Mesendoderm (in vitro differentiated cells): ENCODE results near the gene KLF15.

Source experiments
- DNase-seq: peaks from one replicate; pipeline ENCODE4 v3.0.0; 2013
- H2AK5ac ChIP-seq: 2 replicates; pipeline ENCODE4 v1.6.1; 2013; ENCODE audit warnings: low read length, inconsistent platforms
- H2BK120ac ChIP-seq: 2 replicates; pipeline ENCODE4 v1.6.1; 2013; ENCODE audit warnings: low read depth, mild to moderate bottlenecking, low read length, moderate library complexity, mixed read lengths
- H2BK15ac ChIP-seq: replicated peaks from 2 replicates; pipeline ENCODE4 v1.6.1; 2013; ENCODE audit warnings: low read depth, mild to moderate bottlenecking, moderate library complexity
- H2BK5ac ChIP-seq: 2 replicates; pipeline ENCODE4 v1.6.1; 2013; ENCODE audit warnings: low read length, inconsistent platforms
- H3K18ac ChIP-seq: 2 replicates; pipeline ENCODE4 v1.6.1; 2013; ENCODE audit warnings: mild to moderate bottlenecking, low read length, mixed read lengths
- H3K23ac ChIP-seq: one replicate; pipeline ENCODE4 v1.6.1; 2013; ENCODE audit warnings: low read length
- H3K27ac ChIP-seq: 2 replicates; pipeline ENCODE4 v1.5.1; 2013; ENCODE audit warnings: low read depth, mild to moderate bottlenecking, inconsistent platforms, low read length, moderate library complexity
- H3K27me3 ChIP-seq: 2 replicates; pipeline ENCODE4 v1.6.1; 2013; ENCODE audit warnings: low read length, control low read depth, mild to moderate bottlenecking, inconsistent platforms; ENCODE audit not compliant: insufficient read depth, poor library complexity
- H3K36me3 ChIP-seq: 2 replicates; pipeline ENCODE4 v1.6.1; 2013; ENCODE audit warnings: low read length, inconsistent platforms; ENCODE audit not compliant: control insufficient read depth, insufficient read depth
- H3K4ac ChIP-seq: one replicate; pipeline ENCODE4 v1.6.1; 2013; ENCODE audit warnings: low read depth, mild to moderate bottlenecking, low read length, moderate library complexity
- H3K4me1 ChIP-seq: 2 replicates; pipeline ENCODE4 v1.6.1; 2013; ENCODE audit warnings: low read depth, low read length, inconsistent platforms; ENCODE audit not compliant: control insufficient read depth
- H3K4me2 ChIP-seq: 2 replicates; pipeline ENCODE4 v1.6.1; 2013; ENCODE audit warnings: low read length
- H3K4me3 ChIP-seq: 2 replicates; pipeline ENCODE4 v1.5.1; 2013; ENCODE audit warnings: mild to moderate bottlenecking, low read length
- H3K56ac ChIP-seq: one replicate; pipeline ENCODE4 v1.6.1; 2013; ENCODE audit warnings: low read length
- H3K79me1 ChIP-seq: 2 replicates; pipeline ENCODE4 v1.6.1; 2013; ENCODE audit warnings: low read length, inconsistent platforms
- H3K79me2 ChIP-seq: 2 replicates; pipeline ENCODE4 v1.6.1; 2013; ENCODE audit warnings: mild to moderate bottlenecking, low read length; ENCODE audit not compliant: control insufficient read depth, insufficient read depth
- H3K9ac ChIP-seq: 2 replicates; pipeline ENCODE4 v1.6.1; 2013; ENCODE audit warnings: low read length, inconsistent platforms
- H4K5ac ChIP-seq: one replicate; pipeline ENCODE4 v1.6.1; 2013; ENCODE audit warnings: low read length
- H4K8ac ChIP-seq: one replicate; pipeline ENCODE4 v1.6.1; 2013; ENCODE audit warnings: low read depth, mild to moderate bottlenecking, control low read depth, low read length, moderate library complexity
- WGBS: extraction: QIAGEN DNeasy Blood & Tissue Kit; methylation state at CpG from one replicate; pipeline ENCODE4 v1.1.7; 2013; ENCODE audit warnings: low lambda C conversion rate, missing lambda C conversion rate; ENCODE audit not compliant: insufficient coverage; ENCODE audit errors: extremely low coverage; 5-methylcytosine and 5-hydroxymethylcytosine counted together

Gene KLF15

DNA sequence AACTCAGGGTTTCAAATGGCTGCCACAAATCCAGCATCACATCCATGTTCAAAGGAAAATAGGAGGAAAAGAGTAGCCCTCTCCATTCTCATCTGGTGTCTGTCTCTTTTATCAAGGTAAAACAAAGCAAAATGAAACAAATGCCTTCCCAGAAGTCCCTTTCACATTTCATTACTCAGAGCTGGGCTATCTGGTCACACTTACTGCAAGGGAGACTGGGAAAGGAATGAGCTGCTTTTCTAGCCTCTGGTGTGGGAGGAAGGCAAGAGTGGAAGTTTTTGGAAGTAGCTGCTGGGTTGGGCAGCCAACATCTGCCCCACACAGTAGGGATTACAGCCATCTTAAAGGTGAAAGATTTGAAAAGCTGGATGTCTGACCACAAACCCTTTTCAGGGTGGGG, 51.8 kb downstream of the KLF15 start:
- no peak overlapping the region for H2BK15ac ChIP-seq
- no peaks in the 10 kb centered on the region for H3K27me3 ChIP-seq
- no peak overlapping the region for H4K5ac ChIP-seq
- H2AK5ac ChIP-seq = no peak overlapping the region
- H3K56ac ChIP-seq = no peak overlapping the region
- no peak overlapping the region for H3K27ac ChIP-seq
- H2BK5ac ChIP-seq = no peak overlapping the region
- H3K9ac ChIP-seq = no peak overlapping the region
- H3K4me3 ChIP-seq = no peak overlapping the region
- H3K36me3 ChIP-seq = no peaks in the 10 kb centered on the region
- H4K8ac ChIP-seq = no peak overlapping the region
- no peak for DNase-seq
- H3K23ac ChIP-seq = no peak overlapping the region
- H3K4ac ChIP-seq = no peak overlapping the region
- H3K4me1 ChIP-seq = no peaks in the 10 kb centered on the region
- H3K18ac ChIP-seq = no peak overlapping the region
- no peak overlapping the region for H2BK120ac ChIP-seq
- no peaks in the 10 kb centered on the region for H3K79me1 ChIP-seq
- H3K79me2 ChIP-seq = no peaks in the 10 kb centered on the region
- no peak overlapping the region for H3K4me2 ChIP-seq

DNA sequence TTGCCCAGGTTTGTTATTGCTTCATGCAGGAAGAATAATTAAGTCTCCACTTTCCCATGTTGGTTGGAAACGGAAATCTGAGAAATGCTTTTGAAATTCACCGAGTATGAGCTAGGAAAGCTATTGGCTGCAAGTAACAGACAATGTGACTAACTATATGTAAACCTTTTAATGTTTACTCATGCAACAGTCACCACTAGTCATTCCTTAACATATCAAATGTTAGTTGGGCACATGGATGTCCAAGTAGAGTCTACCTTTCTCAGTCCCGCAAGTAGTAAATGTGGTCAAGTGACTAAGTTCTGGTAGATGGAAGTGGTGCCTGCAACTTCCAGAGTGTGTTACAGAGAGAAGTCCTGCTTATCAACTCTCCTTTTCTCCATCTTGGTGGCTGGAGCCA, 52.5 kb downstream of the KLF15 start:
- H3K23ac ChIP-seq = no peak overlapping the region
- H3K4me1 ChIP-seq = no peaks in the 10 kb centered on the region
- H4K5ac ChIP-seq = no peak overlapping the region
- H3K4ac ChIP-seq = no peak overlapping the region
- WGBS = no CpG with 5 or more reads among the region's 3 CpGs
- H3K18ac ChIP-seq = no peak overlapping the region
- H3K36me3 ChIP-seq = no peaks in the 10 kb centered on the region
- no peak overlapping the region for H2BK120ac ChIP-seq
- H3K4me3 ChIP-seq = no peak overlapping the region
- H2AK5ac ChIP-seq = no peak overlapping the region
- no peak overlapping the region for H2BK5ac ChIP-seq
- H3K27ac ChIP-seq = no peak overlapping the region
- H3K4me2 ChIP-seq = no peak overlapping the region
- no peak overlapping the region for H2BK15ac ChIP-seq
- no peak overlapping the region for H3K9ac ChIP-seq
- no peak overlapping the region for H4K8ac ChIP-seq
- DNase-seq = no peak
- H3K79me2 ChIP-seq = no peaks in the 10 kb centered on the region
- H3K79me1 ChIP-seq = no peaks in the 10 kb centered on the region
- no peaks in the 10 kb centered on the region for H3K27me3 ChIP-seq
- H3K56ac ChIP-seq = no peak overlapping the region

DNA sequence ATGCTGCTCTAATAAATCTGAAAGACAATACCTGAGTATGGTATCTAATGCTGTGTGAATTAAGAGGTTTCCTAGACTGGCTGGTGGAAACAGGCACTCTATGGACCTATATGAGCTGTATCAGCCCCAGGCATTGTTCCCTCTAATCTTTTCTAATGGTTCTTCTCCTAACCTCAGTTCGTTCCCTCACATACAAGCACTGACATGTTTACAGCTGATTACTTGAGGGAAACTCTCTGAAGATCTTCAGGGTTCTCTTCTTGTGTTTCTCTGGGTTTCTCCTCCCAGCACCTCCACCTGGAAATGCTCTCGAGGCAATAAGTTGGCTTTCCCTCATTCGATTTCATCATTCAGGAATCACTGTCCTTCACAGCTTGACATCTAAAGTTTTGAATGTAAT, 52.9 kb downstream of the KLF15 start:
- WGBS = no CpG with 5 or more reads among the region's 3 CpGs
- no peak overlapping the region for H3K56ac ChIP-seq

DNA sequence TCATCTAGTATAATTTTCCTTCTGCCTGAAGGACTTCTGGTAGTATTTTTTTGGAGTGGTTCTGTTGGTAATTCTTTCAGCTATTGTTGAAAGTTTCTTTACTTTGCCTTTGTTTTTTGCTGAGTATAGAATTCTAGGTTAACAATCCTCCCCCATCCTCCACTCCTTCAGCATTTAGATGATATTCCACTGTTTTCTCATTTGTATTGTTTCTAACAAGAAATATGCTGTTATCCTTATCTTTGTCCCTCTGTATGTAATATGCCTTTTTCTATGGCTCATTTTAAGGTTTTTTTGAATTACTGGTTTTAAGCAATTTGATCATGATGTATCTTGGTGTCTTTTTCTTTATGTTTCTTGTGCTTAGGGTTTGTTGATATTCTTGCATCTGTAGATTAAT, 53.9 kb downstream of the KLF15 start:
- no peaks in the 10 kb centered on the region for H3K36me3 ChIP-seq

More for the DNA sequence above, 52.9 kb downstream of the KLF15 start:
- no peaks in the 10 kb centered on the region for H3K79me2 ChIP-seq
- no peak overlapping the region for H3K23ac ChIP-seq
- no peaks in the 10 kb centered on the region for H3K4me1 ChIP-seq
- no peak overlapping the region for H2BK5ac ChIP-seq
- H2BK120ac ChIP-seq = no peak overlapping the region
- no peak for DNase-seq
- H2AK5ac ChIP-seq = no peak overlapping the region
- H3K27me3 ChIP-seq = no peaks in the 10 kb centered on the region
- no peak overlapping the region for H3K27ac ChIP-seq
- no peak overlapping the region for H3K9ac ChIP-seq
- H2BK15ac ChIP-seq = no peak overlapping the region
- no peak overlapping the region for H4K8ac ChIP-seq
- no peak overlapping the region for H3K4me3 ChIP-seq
- H3K18ac ChIP-seq = no peak overlapping the region
- no peak overlapping the region for H4K5ac ChIP-seq
- H3K4me2 ChIP-seq = no peak overlapping the region
- H3K36me3 ChIP-seq = no peaks in the 10 kb centered on the region
- H3K4ac ChIP-seq = no peak overlapping the region
- H3K79me1 ChIP-seq = no peaks in the 10 kb centered on the region

DNA sequence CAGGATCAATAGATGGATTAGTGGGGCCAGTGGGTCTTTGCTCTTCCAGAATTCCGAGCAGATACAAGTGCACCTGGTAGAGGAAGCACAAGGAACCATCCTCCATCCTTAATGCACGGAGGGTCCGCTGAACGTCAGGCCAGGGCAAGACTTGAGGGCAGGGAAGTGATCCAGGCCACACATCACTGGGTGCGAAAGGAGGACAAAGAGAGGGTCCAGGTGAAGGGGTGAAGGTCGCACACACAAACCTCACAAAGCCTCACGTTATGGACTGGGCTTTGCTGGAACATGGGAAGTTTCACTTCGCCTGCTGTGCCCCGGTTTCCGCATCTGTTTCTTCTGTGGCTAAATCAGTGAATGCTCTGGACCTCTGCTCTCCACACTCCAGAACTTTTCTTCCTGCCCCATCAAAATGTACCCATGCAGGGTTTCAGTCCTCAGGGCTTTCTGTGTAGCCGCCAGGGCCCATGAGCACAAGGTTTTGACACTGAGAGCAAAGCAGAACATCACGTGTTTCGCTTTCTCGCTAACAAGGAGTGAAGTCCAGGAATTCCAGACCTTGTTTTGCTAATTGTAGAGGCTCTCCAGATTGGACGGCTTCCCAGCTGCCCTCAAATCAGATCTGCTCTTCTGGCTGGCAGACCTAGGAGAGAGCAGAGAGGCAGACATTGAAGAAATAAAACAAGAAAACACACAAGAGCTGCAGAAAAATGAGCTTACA, 56.3 kb downstream of the KLF15 start:
- Histone ChIP-seq H4K8ac (no peak overlapping the region), H3K56ac (no peak overlapping the region), H3K27me3 (no peaks in the 10 kb centered on the region), H3K18ac (no peak overlapping the region), H3K4me3 (no peak overlapping the region), H2BK120ac (no peak overlapping the region), H2AK5ac (no peak overlapping the region), H3K9ac (no peak overlapping the region), H3K23ac (no peak overlapping the region), H2BK15ac (no peak overlapping the region), H3K79me1 (no peaks in the 10 kb centered on the region), H4K5ac (no peak overlapping the region), H3K4ac (no peak overlapping the region), H3K79me2 (no peaks in the 10 kb centered on the region), H3K36me3 (no peaks in the 10 kb centered on the region), H2BK5ac (no peak overlapping the region), H3K4me1 (no peaks in the 10 kb centered on the region), H3K4me2 (no peak overlapping the region), H3K27ac (no peak overlapping the region)
- WGBS = no CpG with 5 or more reads among the region's 15 CpGs
- DNase-seq = no peak

More for the DNA sequence above, 53.9 kb downstream of the KLF15 start:
- H3K79me1 ChIP-seq = no peaks in the 10 kb centered on the region
- H3K4ac ChIP-seq = no peak overlapping the region
- no peaks in the 10 kb centered on the region for H3K4me1 ChIP-seq
- H2AK5ac ChIP-seq = no peak overlapping the region
- no peak overlapping the region for H4K8ac ChIP-seq
- H3K18ac ChIP-seq = no peak overlapping the region
- no peak overlapping the region for H3K27ac ChIP-seq
- no peaks in the 10 kb centered on the region for H3K27me3 ChIP-seq
- no peaks in the 10 kb centered on the region for H3K79me2 ChIP-seq
- H4K5ac ChIP-seq = no peak overlapping the region
- no peak overlapping the region for H2BK15ac ChIP-seq
- H3K56ac ChIP-seq = no peak overlapping the region
- H3K4me2 ChIP-seq = no peak overlapping the region
- H2BK5ac ChIP-seq = no peak overlapping the region
- DNase-seq = no peak
- H2BK120ac ChIP-seq = no peak overlapping the region
- no peak overlapping the region for H3K4me3 ChIP-seq
- H3K23ac ChIP-seq = no peak overlapping the region
- no peak overlapping the region for H3K9ac ChIP-seq
